ENCODE data around the gene EPS8L2. TPM values are rescaled to one million over a fixed set of nuclear protein-coding genes. Genes with fewer than 3 reads are reported as not detected.

EPS8L2 gene
- 10 to 100 TPM; 11.4 to 15.7 TPM for total RNA-seq

DNA sequence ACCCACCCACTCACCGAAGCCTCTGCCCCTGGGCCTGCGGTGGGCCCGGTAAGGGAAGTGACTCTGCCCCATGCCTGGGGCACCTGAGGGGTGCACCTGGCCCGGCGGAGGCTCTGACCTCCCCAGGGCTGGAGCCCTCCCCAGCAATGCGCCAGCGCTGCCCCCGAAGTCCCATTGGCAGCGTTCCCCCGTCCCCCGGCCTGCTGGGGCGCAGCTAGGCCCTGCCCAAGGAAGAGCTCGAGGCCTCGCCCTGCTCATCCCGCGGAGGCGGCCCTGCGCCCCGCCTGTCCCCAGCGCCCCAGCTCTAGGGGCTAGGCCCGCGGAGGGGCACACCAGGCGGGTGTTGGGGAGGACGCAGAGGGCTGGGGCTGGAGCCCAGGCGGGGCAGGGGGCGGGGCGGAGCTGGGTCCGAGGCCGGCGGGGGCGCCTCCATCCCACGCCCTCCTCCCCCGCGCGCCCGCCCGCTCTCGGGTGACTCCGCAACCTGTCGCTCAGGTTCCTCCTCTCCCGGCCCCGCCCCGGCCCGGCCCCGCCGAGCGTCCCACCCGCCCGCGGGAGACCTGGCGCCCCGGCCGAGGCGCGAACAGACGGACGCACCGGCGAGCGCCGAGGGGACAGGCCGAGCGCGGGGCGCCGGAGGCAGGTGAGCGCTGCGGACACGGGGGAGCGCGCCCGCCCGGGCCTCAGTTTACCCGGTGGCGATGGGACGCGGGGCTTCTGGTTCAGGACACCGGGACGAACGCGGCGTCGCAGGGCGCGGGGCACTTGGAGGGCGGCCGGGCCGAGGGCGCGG is at the start of gene EPS8L2:
Gene EPS8L2 (plus strand): TSS at position 586 of the 793 bp plus-strand sequence. CDS start 3,177 bp downstream, outside the sequence.
- no peaks in the 10 kb centered on the region for H3K36me3 Mint-ChIP-seq (ENCODE audit: insufficient read depth in 2 of 2)
- H3K4me3 Mint-ChIP-seq = peak within 1 kb of the TSS in 1 of 2 donors; percentile 49
- peaks cover 11% of the 10 kb centered on the region for H3K27me3 Mint-ChIP-seq (ENCODE audit: low read depth)
- H3K9me3 Mint-ChIP-seq = no peaks in the 10 kb centered on the region
- DNase-seq (no peak), ATAC-seq (replicated peaks in 1 of 2) (peak; percentile 31 to 37)
- H3K27ac Mint-ChIP-seq = no peak within 1 kb of the TSS
- no peaks in the 10 kb centered on the region for H3K4me1 Mint-ChIP-seq (ENCODE audit: low read depth)

DNA sequence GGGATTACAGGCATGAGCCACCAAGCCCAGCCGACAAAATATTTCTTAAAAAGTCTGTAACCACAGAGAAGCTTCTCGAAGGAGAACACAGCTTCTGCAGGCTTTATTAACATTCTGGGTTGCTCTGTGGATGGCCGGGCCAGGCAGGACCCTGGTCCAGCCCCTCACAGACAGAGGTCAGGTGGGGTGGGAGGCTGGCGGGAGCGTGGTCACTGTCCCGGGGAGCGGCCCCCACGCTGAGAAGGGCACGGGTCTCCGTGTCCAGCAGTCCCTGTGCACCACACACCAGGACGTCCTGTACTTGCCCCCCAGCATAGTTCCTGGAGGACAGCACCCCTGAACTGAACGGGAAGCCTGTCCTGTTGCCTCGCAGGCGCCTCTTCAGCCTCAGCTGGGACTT is 49.6 kb upstream of the EPS8L2 start:
- Mint-ChIP-seq H3K27ac (no peak overlapping the region), H3K4me1 (ENCODE audit: low read depth) (no peaks in the 10 kb centered on the region), H3K27me3 (ENCODE audit: low read depth) (no peaks in the 10 kb centered on the region), H3K9me3 (no peaks in the 10 kb centered on the region), H3K4me3 (no peak overlapping the region), H3K36me3 (ENCODE audit: insufficient read depth in 2 of 2) (peaks cover 3 to 5% of the 10 kb centered on the region in 2 donors)
- ATAC-seq (replicated peaks in 1 of 2) = peak in 1 of 2 donors; percentile 22
- DNase-seq = no peak

DNA sequence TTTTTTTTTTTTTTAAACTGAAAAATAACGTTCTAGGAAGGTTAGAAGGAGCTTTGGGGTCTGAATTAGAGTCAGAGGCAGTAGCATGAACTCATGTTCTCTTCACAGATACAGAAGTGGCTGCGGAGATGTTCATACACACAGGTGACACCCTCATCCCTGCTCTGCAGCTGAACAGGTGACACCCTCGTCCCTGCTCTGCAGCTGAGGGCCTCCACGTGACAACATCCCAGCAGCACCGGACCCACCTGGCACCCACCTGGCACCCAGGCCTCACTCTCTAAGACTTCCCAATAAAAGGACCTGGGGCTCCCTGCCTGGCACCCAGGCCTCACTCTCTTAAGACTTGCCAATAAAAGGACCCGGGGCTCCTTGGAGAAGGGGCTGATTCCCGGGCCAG is 49.2 kb upstream of the EPS8L2 start:
- H3K4me3 Mint-ChIP-seq = no peak overlapping the region
- peak in 1 of 2 donors; percentile 11 for ATAC-seq (replicated peaks in 1 of 2)
- no peak for DNase-seq
- no peaks in the 10 kb centered on the region for H3K27me3 Mint-ChIP-seq (ENCODE audit: low read depth)
- H3K9me3 Mint-ChIP-seq = no peaks in the 10 kb centered on the region
- no peaks in the 10 kb centered on the region for H3K4me1 Mint-ChIP-seq (ENCODE audit: low read depth)
- peaks cover 3 to 4% of the 10 kb centered on the region in 2 donors for H3K36me3 Mint-ChIP-seq (ENCODE audit: insufficient read depth in 2 of 2)
- H3K27ac Mint-ChIP-seq = no peak overlapping the region

DNA sequence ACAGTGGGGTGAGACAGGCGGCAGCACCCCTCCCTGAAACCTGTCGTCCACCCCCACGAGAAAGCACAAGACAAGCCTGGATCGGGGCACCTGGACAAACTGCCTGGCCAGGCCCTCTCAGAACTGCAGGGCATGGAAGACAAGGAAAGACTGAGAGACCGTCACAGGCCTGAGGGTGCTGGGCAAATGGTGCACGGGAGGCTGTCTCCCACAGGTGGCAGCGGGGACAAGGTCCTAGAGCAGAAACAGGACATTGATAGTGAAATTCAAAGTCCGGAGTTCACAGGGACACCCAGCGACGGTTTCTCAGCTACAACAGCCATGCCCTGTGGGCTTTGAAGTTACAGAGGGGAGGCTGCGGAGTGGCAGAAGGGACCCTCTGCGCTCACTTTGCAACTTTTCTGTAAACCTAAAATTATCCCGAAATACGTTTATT is 48.3 kb upstream of the EPS8L2 start:
- no peaks in the 10 kb centered on the region for H3K27me3 Mint-ChIP-seq (ENCODE audit: low read depth)
- no peaks in the 10 kb centered on the region for H3K4me1 Mint-ChIP-seq (ENCODE audit: low read depth)
- DNase-seq (no peak), ATAC-seq (replicated peaks in 1 of 2) (no peak)
- H3K9me3 Mint-ChIP-seq = no peaks in the 10 kb centered on the region
- no peak overlapping the region for H3K27ac Mint-ChIP-seq
- H3K4me3 Mint-ChIP-seq = no peak overlapping the region
- H3K36me3 Mint-ChIP-seq (ENCODE audit: insufficient read depth in 2 of 2) = peaks cover 1 to 4% of the 10 kb centered on the region in 2 donors

DNA sequence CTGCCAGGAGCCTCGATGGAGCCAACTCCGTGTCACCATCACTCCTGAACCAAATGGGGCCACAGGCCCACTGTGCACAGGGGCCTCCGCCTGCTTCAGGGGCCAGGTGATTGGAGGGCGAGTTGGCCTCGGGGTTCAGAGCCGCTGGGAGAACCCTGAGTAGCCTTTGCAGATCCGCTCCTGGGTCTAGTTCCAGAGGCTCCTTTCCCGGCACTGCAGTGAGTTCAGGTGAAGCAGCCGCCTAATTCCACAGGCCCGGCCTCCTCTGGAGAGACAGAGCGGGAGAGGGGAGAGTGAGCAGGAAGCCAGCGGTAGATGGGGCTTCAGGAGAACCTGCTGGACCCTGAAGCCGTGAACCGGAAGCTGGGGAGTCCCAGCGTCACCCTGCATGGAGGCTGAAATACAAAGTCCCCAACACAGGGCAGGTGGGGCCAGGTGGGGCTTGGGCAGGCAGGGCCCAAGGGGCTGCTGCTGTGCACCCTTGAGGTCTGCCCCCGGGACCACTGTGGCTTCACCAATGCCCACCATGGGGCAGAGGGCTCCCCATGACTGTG is 46.4 kb upstream of the EPS8L2 start:
- Mint-ChIP-seq H3K9me3 (no peaks in the 10 kb centered on the region), H3K4me3 (no peak overlapping the region), H3K4me1 (ENCODE audit: low read depth) (no peaks in the 10 kb centered on the region), H3K27ac (no peak overlapping the region), H3K36me3 (ENCODE audit: insufficient read depth in 2 of 2) (peaks cover 1 to 4% of the 10 kb centered on the region in 2 donors), H3K27me3 (ENCODE audit: low read depth) (no peaks in the 10 kb centered on the region)
- ATAC-seq (replicated peaks in 1 of 2) (no peak), DNase-seq (no peak)

DNA sequence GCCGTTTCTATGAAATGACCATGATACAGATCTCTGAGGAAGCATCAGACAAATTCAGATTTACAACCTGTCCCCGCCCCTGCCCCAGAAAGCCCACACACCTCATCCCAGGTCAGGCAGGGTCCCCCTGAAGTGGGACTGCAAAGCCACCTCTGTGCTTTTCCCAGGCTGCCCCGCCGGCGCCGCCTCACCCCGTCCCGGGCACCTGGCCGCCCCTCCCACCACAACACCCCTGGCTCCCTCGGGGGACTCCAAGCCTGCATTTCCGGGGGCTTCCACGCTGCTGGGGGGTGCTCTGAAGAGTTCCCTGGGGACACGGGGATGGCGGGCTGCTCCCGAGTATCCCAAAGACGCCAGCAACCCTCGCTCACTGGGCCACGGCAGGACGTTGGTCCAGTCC is 45.8 kb upstream of the EPS8L2 start:
- Mint-ChIP-seq H3K27ac (no peak overlapping the region), H3K9me3 (no peaks in the 10 kb centered on the region), H3K4me3 (no peak overlapping the region), H3K27me3 (ENCODE audit: low read depth) (no peaks in the 10 kb centered on the region), H3K36me3 (ENCODE audit: insufficient read depth in 2 of 2) (peaks cover 0 to 2% of the 10 kb centered on the region in 2 donors), H3K4me1 (ENCODE audit: low read depth) (no peaks in the 10 kb centered on the region)
- ATAC-seq (replicated peaks in 1 of 2) (no peak), DNase-seq (no peak)

DNA sequence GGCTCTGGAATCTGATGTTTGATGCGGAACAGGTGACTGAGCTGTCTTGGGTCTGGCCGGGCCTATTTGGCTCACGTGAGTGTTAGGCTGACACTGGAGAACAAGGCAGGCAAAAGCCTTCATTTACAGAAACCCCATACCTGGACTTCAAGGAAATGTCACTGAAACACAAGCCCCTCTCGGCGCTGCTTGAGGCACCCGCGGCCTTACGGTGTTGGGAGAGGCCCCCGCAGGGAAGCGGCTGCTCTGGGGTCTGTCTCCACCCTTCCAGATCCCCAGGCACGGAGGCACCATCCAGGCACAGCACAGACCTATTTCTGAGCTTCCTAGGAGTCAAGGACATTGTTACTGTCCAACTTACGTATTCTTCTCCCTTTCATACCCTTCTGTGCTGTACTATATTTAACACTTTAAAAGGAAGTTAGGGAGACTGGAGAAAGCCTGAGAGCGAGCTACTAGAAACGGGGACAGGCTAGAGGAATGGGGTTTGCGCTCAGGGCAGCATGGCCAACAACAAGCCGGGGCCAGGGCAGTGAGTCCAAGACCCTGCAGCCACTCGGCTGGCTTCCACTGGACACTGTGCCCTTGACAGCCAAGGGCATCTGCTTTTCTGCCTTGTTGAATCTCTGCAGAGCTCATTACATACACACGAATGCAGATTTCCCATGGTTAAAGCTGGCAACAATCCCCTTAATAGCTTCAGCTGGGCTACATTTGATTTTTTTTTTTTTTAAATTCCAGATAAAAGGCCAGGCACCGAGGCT is 45.2 kb upstream of the EPS8L2 start:
- no peak overlapping the region for H3K4me3 Mint-ChIP-seq
- DNase-seq (no peak), ATAC-seq (replicated peaks in 1 of 2) (no peak)
- H3K36me3 Mint-ChIP-seq (ENCODE audit: insufficient read depth in 2 of 2) = peaks cover 0 to 6% of the 10 kb centered on the region in 2 donors
- H3K27ac Mint-ChIP-seq = no peak overlapping the region
- H3K27me3 Mint-ChIP-seq (ENCODE audit: low read depth) = no peaks in the 10 kb centered on the region
- H3K4me1 Mint-ChIP-seq (ENCODE audit: low read depth) = no peaks in the 10 kb centered on the region
- no peaks in the 10 kb centered on the region for H3K9me3 Mint-ChIP-seq

DNA sequence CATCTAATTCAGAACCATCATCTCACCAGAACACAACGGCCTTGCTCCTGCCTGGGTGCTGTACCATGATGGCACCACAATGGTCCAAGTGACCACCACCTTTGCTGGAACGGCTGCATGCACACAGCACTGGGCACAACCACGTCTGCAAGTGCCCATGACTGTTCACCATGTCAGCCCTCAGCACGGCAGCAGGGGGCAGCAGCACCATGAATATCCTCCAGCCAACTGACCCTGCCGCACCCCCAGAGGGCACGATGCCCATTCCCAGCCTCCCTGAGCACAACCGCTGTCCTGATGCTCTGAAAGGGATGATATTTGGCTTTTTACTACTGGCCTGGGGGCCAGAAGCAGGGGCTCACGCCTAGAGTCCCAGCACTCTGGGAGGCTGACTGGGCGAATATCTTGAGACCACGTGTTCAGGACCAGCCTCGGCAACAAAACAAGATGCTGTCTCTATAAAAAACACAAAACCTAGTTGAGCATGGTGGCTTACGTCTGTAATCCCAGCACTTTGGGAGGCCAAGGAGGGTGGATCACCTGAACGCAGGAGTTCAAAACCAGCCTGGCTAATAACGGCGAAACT is 43.2 kb upstream of the EPS8L2 start:
- Mint-ChIP-seq H3K27me3 (ENCODE audit: low read depth) (no peaks in the 10 kb centered on the region), H3K27ac (no peak overlapping the region), H3K4me1 (ENCODE audit: low read depth) (no peaks in the 10 kb centered on the region), H3K4me3 (no peak overlapping the region), H3K36me3 (ENCODE audit: insufficient read depth in 2 of 2) (peaks cover 0 to 8% of the 10 kb centered on the region in 2 donors), H3K9me3 (no peaks in the 10 kb centered on the region)
- DNase-seq (peak; percentile 58 to 59), ATAC-seq (replicated peaks in 1 of 2) (peak; percentile 73 to 75)

DNA sequence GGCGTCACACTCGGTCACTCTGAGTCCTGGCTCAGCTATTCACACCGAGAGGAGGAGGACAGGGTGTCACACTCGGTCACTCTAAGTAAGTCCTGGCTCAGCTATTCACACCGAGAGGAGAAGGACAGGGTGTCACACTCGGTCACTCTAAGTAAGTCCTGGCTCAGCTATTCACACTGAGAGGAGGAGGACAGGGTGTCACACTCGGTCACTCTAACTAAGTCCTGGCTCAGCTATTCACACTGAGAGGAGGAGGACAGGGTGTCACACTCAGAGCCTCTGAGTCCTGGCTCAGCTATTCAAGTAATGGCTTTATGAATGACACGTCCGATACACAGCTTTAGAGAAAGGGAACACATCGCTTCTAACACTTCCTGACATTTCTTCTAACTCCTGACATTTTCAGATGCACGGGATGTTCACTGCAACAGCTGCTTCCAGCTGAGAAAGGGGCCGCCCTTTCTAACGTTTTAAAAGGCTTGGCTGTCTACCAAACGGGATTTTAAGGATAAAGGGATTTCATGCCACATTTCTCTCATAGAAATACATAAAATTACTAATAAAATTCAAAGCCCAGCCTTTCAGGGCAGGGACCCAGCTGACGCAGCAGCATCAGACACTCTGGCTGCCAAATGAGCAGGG is 40.8 kb upstream of the EPS8L2 start:
- Mint-ChIP-seq H3K4me1 (ENCODE audit: low read depth) (no peaks in the 10 kb centered on the region), H3K27me3 (ENCODE audit: low read depth) (no peaks in the 10 kb centered on the region), H3K36me3 (ENCODE audit: insufficient read depth in 2 of 2) (peaks cover 0 to 8% of the 10 kb centered on the region in 2 donors), H3K27ac (no peak overlapping the region), H3K9me3 (no peaks in the 10 kb centered on the region), H3K4me3 (no peak overlapping the region)
- DNase-seq (no peak), ATAC-seq (replicated peaks in 1 of 2) (no peak)

DNA sequence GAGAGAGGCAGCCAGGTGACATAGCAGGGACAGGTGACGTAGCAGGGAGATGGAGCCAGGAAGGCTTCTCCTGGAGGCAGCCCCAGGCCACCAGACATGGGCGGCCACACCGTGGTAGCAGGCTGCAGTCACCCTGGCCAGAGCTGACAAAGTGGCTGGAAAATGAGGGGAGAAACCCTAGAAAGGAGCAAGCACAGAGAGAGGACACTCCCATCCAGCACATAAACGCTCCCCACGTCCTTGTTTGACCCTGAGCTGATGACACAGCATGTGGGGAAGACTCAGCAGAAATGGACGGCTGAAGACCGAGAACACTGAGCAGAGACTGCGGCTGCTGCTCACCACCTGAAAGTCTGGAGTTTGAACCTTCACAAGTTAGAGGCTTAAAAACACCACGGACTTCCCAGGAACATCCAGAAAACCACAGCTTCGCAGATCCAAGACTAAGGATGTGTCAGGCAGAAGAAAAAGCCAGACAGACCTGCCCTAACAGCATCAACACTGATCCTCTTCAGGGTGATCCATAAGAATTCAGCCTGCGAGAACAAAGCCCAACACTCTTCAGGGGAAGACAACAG is 40.2 kb upstream of the EPS8L2 start:
- no peaks in the 10 kb centered on the region for H3K4me1 Mint-ChIP-seq (ENCODE audit: low read depth)
- DNase-seq (no peak), ATAC-seq (replicated peaks in 1 of 2) (no peak)
- no peaks in the 10 kb centered on the region for H3K9me3 Mint-ChIP-seq
- no peaks in the 10 kb centered on the region for H3K27me3 Mint-ChIP-seq (ENCODE audit: low read depth)
- H3K27ac Mint-ChIP-seq = no peak overlapping the region
- no peak overlapping the region for H3K4me3 Mint-ChIP-seq
- H3K36me3 Mint-ChIP-seq (ENCODE audit: insufficient read depth in 2 of 2) = peaks cover 0 to 8% of the 10 kb centered on the region in 2 donors

DNA sequence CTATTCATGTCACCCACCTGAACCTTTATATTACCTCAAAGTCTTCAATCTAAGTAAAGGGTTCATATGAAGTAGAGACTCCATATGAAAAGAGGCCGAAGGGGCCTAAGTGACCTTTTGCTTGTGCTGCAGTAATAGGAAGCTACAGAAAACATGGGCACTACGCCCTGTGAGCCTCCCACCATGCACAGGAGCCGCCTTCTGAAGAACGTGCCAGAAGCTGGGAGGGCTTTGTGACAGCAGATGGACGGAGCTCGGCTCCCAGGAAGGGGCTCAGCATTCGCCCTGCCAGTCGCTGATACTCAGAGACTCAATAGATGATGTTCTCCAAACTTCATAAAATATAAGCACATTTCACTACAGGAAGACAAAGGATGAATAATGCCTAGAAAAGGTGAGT is 32.2 kb upstream of the EPS8L2 start:
- Mint-ChIP-seq H3K27ac (no peak overlapping the region), H3K4me1 (ENCODE audit: low read depth) (no peaks in the 10 kb centered on the region), H3K36me3 (ENCODE audit: insufficient read depth in 2 of 2) (peaks cover 3 to 17% of the 10 kb centered on the region in 2 donors), H3K27me3 (ENCODE audit: low read depth) (no peaks in the 10 kb centered on the region), H3K9me3 (no peaks in the 10 kb centered on the region), H3K4me3 (no peak overlapping the region)
- DNase-seq (no peak), ATAC-seq (replicated peaks in 1 of 2) (no peak)

DNA sequence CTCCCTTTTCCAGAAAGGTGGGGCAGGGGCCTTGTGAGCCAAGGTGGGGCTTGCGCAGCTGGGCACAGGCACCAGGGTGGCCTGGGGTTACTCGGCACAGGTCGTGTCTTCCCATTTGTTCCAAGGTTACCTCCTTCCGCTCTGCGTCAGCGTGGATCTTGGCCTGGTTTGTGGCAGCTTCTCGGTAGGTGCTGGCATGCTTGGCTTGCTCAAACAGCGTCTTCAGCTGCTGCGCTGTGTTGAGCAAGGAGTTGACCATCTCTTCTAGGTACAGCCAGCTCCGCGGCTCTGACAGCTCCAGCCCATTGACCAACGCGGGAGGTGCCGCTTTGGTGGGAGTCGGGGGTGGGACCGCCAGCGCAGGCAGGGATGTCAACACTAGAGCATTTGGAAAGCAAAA is 31.6 kb upstream of the EPS8L2 start:
- peak overlapping the region; percentile 33 for H3K27ac Mint-ChIP-seq
- H3K4me1 Mint-ChIP-seq (ENCODE audit: low read depth) = no peaks in the 10 kb centered on the region
- ATAC-seq (replicated peaks in 1 of 2) (no peak), DNase-seq (no peak)
- no peaks in the 10 kb centered on the region for H3K9me3 Mint-ChIP-seq
- H3K36me3 Mint-ChIP-seq (ENCODE audit: insufficient read depth in 2 of 2) = peaks cover 3 to 17% of the 10 kb centered on the region in 2 donors
- no peaks in the 10 kb centered on the region for H3K27me3 Mint-ChIP-seq (ENCODE audit: low read depth)
- H3K4me3 Mint-ChIP-seq = no peak overlapping the region

Data from activated T-cell treated with anti-CD3 and anti-CD28 coated beads, Interleukin-2, amount 50 U/mL, for 72 hours (primary cell).